ENCODE measurements around the gene ZFR. TPM values are rescaled to one million over a fixed set of nuclear protein-coding genes. Genes with fewer than 3 reads are reported as not detected.

Gene ZFR
- total RNA-seq, 1 experiment from 2014 or later = 62.4 TPM

GRCh38 chr5:32352685-32353084 is 91.9 kb downstream of the ZFR start:
- Mint-ChIP-seq H3K36me3 (ENCODE audit: insufficient read depth in 1 of 3, low read depth in 3 of 3) (peaks cover 23 to 38% (median 35%) of the 10 kb centered on the region in 3 experiments), H3K4me3 (no peak overlapping the region), H3K27ac (no peak overlapping the region; a peak in 1 of 7 replicates), H3K9me3 (peaks cover 8 to 17% of the 10 kb centered on the region in 2 experiments), H3K27me3 (ENCODE audit: low read depth) (no peaks in the 10 kb centered on the region), H3K4me1 (no peaks in the 10 kb centered on the region)
- Histone ChIP-seq H3K27ac (ENCODE audit: insufficient read length, low read depth, low read length) (no peak overlapping the region), H2AFZ (ENCODE audit: low read length) (no peak overlapping the region), H4K91ac (ENCODE audit: insufficient read length, low read depth, low read length) (no peak overlapping the region), H3K23me2 (ENCODE audit: insufficient read length, low read depth, low read length, poor library complexity, severe bottlenecking) (no peaks in the 10 kb centered on the region), H2BK15ac (ENCODE audit: low read depth, low read length) (no peak overlapping the region), H3K79me1 (ENCODE audit: insufficient read depth, low read depth, low read length, poor library complexity, severe bottlenecking) (no peaks in the 10 kb centered on the region), H2BK120ac (ENCODE audit: low read depth, low read length, poor library complexity, severe bottlenecking) (no peak overlapping the region), H3K23ac (ENCODE audit: insufficient read length, low read depth, low read length) (no peak overlapping the region), H3K4me1 (ENCODE audit: insufficient read depth, low read length) (no peaks in the 10 kb centered on the region), H3T11ph (ENCODE audit: low read length) (no peak overlapping the region), H4K20me1 (ENCODE audit: control insufficient read depth, insufficient read depth, insufficient read length) (no peaks in the 10 kb centered on the region), H3K79me2 (ENCODE audit: insufficient read depth, low read length) (no peaks in the 10 kb centered on the region), H3K56ac (ENCODE audit: insufficient read length, low read depth, low read length) (no peak overlapping the region), H4K5ac (ENCODE audit: insufficient read length, low read depth, low read length) (no peak overlapping the region), H3K14ac (ENCODE audit: insufficient read depth, low read length) (no peak overlapping the region), H3K4me2 (ENCODE audit: insufficient read depth, insufficient read length, low read length) (no peak overlapping the region), H3K4ac (ENCODE audit: low read depth, low read length) (no peak overlapping the region), H3K9me3 (ENCODE audit: control insufficient read depth, low read depth, low read length) (no peaks in the 10 kb centered on the region), H2BK20ac (ENCODE audit: low read depth, low read length, poor library complexity, severe bottlenecking) (no peak overlapping the region), H2AK5ac (ENCODE audit: insufficient read length, low read length) (no peak overlapping the region), H2BK12ac (ENCODE audit: insufficient read length, low read depth, low read length) (no peak overlapping the region), H3K27me3 (ENCODE audit: insufficient read depth, low read length) (no peaks in the 10 kb centered on the region), H3K18ac (ENCODE audit: insufficient read length, low read depth, low read length) (no peak overlapping the region), H3K9ac (ENCODE audit: extremely low read depth, insufficient read length, low read length) (no peak overlapping the region), H4K8ac (replicated peaks; ENCODE audit: insufficient read length, low read depth, low read length) (no peak overlapping the region), H2BK5ac (ENCODE audit: insufficient read length, low read length) (no peak overlapping the region)
- DNase-seq = no peak
- WGBS (ENCODE audit: extremely low coverage, insufficient read length, low lambda C conversion rate) = no CpG with 5 or more reads among the region's 8 CpGs
- no peak for TF ChIP-seq CTCF (conservative IDR thresholded peaks at IDR 0.05)
